Urinary bladder (tissue), 4 donors: Measurements from ENCODE around the gene CAMTA2. TPM values are rescaled to one million over a fixed set of nuclear protein-coding genes. Genes with fewer than 3 reads are reported as not detected.

ENCODE experiments used
- DNase-seq: peaks from one replicate; pipeline ENCODE4 v3.0.0-alpha.2; 2015; ENCODE audit errors: extremely low spot score
- H3K27ac ChIP-seq: one replicate; pipeline ENCODE4 v1.5.1; 2013; ENCODE audit warnings: low read depth, mild to moderate bottlenecking, moderate library complexity
- H3K36me3 ChIP-seq: one replicate; pipeline ENCODE4 v1.6.1; 2013; ENCODE audit warnings: mild to moderate bottlenecking, moderate library complexity; ENCODE audit not compliant: insufficient read depth
- H3K4me1 ChIP-seq: one replicate; pipeline ENCODE4 v1.6.1; 2013; ENCODE audit warnings: mild to moderate bottlenecking, moderate library complexity; ENCODE audit not compliant: insufficient read depth
- H3K4me3 ChIP-seq: one replicate; pipeline ENCODE4 v1.5.1; 2013; ENCODE audit warnings: low read depth, low read length
- WGBS: extraction: QIAGEN DNeasy Blood & Tissue Kit; methylation state at CpG from one replicate; pipeline ENCODE4 v1.1.7; 2013; 5-methylcytosine and 5-hydroxymethylcytosine counted together
- polyA plus RNA-seq: library from polyadenylated mRNA; stranded (reverse); fragments of 200-250 nt; gene quantifications from one replicate; pipeline ENCODE4 v1.2.3, GENCODE V29; 2013
- total RNA-seq: library from RNA; depleted of rRNA; stranded (reverse); fragments of >200 nt; gene quantifications from one replicate; pipeline ENCODE4 v1.2.3, GENCODE V29; 2014
- donor health status: healthy with polysubstance abuse.
- donor health status: healthy.

The CAMTA2 gene
- total and polyA plus RNA-seq, 2 donors, result 5.7 to 46.1 TPM

DNA sequence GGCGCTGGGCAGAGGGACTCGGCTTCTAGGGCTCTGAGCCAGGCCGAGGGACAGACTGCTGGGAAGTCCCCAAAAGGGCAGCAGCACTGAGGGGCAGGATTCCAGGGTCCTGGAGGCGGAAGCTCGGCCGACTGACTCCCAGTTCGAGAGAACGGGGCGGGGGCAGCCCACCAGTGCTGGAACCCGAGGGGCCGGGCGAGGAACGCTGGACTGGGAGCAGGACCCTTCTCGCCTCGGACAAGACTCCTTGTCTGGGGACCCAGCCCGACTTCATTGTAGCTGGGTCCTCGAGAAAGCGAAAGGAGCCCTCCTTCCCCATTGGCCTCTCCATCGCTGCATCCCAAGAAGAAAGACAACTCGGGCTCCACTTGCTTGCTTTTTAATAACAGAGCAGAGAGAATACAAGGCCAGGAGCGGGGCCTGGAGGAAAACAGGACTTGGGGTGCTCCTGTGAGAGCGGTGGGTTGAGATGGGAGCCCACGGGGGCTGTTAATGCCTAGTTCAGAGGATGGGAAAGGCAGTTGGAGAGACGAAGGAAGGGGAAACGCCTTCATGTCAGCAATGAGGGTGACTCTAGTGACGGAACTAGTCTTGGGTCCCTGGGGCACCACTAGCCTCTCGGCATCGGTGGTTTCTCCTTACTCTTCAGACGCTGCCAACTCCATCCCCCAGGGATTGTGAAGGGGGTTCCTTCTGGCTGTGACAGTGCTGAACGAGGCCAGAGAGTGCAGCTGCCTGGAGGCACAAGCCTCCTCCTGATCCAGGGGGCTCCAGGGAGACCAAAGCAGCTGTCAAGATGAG is 492 bp upstream of the CAMTA2 start:
- under 1% methylated on average over 30 of the region's 30 CpGs for WGBS
- Histone ChIP-seq H3K36me3 (no peaks in the 10 kb centered on the region), H3K4me3 (peak overlapping the region; percentile 87), H3K4me1 (peaks cover 2% of the 10 kb centered on the region), H3K27ac (peak overlapping the region; percentile 92)
- no peak for DNase-seq

DNA sequence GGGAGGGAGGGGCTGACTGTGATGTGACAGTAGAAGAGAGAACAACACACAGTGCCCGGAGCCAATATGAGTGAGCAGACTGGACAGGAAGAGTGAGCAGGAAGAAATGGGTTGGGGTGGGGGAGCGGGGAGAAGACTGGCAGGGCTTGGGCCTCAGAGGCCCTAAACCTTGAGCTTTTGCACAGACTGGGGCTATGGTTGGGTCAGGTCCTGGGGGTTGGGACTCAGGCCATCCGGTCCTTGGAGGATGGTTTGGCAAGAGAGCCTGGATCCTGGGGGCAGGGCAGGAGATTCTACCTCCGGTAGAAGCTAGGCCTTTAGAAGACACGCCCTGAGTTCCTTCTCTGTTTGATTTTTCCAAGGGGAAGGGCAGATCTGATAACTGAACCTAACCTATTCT is 1.1 kb downstream of the CAMTA2 start:
- 34% methylated on average over 5 of the region's 5 CpGs for WGBS
- no peaks in the 10 kb centered on the region for H3K36me3 ChIP-seq
- H3K4me1 ChIP-seq, result peaks cover 2% of the 10 kb centered on the region
- H3K27ac ChIP-seq, result peak overlapping the region; percentile 92
- H3K4me3 ChIP-seq, result peak overlapping the region; percentile 87
- DNase-seq, result no peak

DNA sequence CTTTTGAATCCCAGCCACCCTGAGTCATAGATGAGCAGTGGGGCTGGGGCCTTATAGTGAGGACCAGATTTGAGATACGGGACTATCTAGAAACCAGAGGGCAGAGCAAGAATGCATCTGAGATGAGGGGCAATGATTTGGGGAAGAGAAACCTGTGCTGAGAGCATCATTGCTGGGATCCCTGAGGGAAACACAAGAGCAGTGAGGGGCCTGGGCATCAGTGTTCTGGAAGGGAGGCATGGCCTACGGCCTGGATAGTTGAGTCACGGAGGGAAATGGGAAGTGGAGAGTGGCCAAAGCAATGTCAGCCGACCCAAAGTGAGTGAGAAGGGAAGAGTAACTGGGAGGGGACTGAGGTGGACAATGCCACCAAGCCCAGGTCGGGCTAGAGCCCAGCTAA is 5.2 kb downstream of the CAMTA2 start:
- 56% methylated on average over 5 of the region's 5 CpGs for WGBS
- peaks cover 2% of the 10 kb centered on the region for H3K36me3 ChIP-seq

DNA sequence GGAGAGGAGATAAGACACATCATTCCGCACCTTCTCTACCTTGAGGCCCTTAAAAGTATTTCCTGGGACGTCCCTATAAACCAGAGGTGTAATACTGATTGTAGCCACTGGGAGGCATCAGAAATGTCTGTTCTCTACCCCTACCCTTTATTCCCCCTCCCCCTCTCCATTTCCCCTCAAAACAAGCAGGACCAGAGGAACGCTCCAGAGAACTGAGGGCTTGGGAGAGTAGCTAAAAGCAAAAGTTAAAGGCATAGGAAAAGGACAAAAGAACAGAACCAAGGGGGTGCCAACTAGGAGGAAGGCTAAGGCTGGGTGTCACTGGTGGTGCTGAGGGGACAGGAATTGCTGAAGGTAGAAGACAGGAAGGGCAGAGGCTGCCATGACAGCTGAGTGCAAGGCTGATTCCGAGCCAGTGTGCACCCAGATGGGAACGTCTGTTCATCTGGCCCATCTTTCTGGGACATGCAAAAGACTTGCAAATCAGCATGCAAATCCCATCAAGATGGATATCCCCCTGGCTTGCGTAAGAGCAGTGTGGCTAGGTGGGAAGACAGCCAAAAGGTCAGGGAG is 6.7 kb downstream of the CAMTA2 start:
- Histone ChIP-seq H3K27ac (no peak overlapping the region), H3K36me3 (peaks cover 2% of the 10 kb centered on the region), H3K4me1 (no peaks in the 10 kb centered on the region), H3K4me3 (no peak overlapping the region)
- DNase-seq, result no peak
- 42% methylated on average over 6 of the region's 6 CpGs for WGBS

More for the DNA sequence above, 5.2 kb downstream of the CAMTA2 start:
- Histone ChIP-seq H3K4me3 (no peak overlapping the region), H3K4me1 (peaks cover 2% of the 10 kb centered on the region), H3K27ac (no peak overlapping the region)
- DNase-seq, result no peak

DNA sequence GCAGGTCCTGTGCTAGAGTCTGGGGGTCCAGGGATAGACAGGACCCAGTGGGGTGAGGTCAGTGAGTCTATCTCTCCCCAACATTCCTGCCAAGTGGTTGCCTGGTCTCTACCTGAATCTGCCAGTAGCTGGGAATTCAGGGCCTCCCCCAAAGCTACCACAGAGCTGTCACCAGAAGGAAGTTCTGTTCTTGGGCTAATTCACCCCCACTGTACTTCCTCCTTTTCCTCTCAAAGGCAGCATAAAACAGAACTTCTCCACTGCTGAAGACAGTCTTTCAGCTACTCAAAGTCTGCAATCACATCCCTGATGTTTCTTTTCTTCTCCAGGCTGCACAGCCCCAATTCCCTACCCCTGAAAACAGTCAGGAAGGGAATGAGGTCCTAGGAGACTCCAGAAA is 8.7 kb downstream of the CAMTA2 start:
- DNase-seq, result no peak
- Histone ChIP-seq H3K4me1 (no peaks in the 10 kb centered on the region), H3K27ac (no peak overlapping the region), H3K4me3 (no peak overlapping the region), H3K36me3 (peaks cover 2% of the 10 kb centered on the region)

DNA sequence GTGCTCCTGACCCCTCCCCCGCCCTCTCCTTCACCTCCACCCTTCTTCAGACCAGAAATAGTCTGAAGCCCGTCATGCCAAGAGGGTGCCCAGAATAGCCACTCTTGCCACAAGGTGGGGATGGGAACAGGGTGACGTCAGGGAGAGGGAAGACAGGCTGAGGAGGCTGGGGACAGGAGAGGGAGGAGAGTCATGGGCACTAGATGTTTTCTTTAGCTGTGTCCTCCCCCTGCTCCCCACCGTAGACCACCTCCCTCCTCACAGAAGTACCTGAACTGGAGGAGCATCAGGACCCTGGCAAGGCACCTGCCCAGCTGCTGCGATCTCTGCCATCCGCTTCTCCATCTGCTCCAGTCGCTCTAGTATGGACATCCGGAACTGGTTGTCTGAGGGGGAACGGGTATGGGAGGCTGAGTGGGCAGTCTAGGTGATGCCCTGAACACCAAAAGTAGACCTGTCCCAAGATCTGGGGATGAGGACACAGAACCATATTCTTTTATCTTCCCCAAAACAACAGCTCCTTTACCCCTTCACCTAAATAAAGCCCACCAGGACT is 13.3 kb downstream of the CAMTA2 start:
- no peaks in the 10 kb centered on the region for H3K4me1 ChIP-seq
- peaks cover 2% of the 10 kb centered on the region for H3K36me3 ChIP-seq
- 87% methylated on average over 9 of the region's 9 CpGs for WGBS
- DNase-seq, result no peak
- H3K4me3 ChIP-seq, result no peak overlapping the region
- no peak overlapping the region for H3K27ac ChIP-seq

DNA sequence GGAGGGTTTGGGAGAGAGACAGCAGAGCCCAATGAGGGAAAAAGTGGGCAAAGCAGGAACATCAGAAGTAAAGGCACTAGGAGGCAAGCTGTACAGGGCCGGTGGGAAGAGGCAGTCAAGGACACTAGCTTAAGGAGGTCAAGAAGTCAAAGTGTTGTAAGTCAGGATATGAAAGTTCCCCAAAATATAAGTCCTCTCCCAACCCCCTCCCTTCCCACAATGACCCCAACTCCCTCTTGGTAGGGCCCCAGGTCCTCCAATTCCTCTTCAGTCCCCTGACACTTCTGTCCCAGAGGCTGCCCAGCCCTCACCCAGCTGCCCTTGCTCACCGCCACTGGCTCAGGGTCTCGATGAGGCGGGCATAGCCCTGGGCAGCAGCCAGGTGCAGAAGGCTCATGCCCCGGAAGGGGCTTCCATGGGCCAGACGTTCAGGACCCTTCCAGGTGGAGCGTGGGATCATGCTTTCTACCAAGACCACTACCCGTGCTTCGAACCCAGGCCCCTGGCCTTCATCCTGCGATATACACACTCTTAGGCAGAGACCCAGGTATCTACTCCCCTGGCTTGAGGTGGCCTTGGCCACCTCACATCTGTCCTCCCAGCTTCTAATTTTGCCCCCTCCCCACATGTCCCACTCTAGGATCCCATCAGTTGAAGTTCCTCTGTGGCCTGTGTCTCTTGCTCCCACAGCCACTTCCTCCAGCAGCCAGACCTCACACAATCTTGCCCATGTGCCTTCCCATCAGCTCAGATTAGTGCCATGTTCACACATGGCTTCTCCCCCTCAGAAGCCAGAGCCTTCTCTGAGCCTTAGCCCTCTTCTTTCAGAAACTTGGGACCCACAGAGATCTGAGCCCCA is 14.0 kb downstream of the CAMTA2 start:
- H3K4me1 ChIP-seq, result no peaks in the 10 kb centered on the region
- WGBS, result 90% methylated on average over 10 of the region's 10 CpGs
- H3K27ac ChIP-seq, result no peak overlapping the region
- H3K4me3 ChIP-seq, result no peak overlapping the region
- peaks cover 2% of the 10 kb centered on the region for H3K36me3 ChIP-seq
- no peak for DNase-seq

DNA sequence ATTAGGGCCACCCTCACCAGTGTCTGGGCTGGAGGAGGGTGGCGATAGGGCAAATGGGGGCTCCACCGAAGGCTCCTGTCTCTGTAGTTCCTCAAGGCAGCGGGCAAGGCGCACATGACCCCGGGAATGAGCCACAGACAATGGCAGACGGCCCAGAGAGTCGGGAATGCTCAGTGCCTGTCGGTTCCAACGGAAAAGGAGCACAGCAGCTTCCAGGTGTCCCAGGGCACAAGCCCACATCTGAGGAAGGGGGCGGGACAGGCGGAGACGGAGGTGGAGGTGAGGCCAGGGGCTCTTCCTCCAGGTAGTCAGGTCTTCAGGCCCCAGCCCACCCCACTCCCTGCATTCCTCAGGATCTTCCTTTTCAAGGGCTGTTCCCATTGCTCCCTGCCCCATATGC is 14.7 kb downstream of the CAMTA2 start:
- Histone ChIP-seq H3K4me3 (no peak overlapping the region), H3K36me3 (no peaks in the 10 kb centered on the region), H3K4me1 (no peaks in the 10 kb centered on the region), H3K27ac (no peak overlapping the region)
- 80% methylated on average over 12 of the region's 12 CpGs for WGBS
- no peak for DNase-seq

DNA sequence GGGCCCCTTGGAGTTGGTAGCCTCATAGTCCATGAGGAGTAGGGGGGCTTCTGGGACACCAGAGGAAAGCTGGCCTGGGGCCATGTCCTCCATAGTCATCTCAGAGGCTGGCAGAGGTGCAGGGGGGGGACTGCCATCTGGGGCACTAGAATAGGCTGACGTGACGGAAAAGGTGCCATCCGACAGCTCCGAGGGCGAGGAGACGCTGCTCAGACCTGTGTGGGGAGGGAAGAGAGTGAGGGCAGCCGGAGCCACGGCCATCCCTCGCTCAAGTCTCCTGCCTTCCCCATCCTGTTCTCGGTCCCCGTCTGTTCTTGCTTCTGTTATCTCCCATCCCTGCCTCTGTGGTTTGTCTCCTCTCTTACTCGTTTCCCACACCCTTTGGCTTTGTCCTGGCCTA is 15.2 kb downstream of the CAMTA2 start:
- H3K27ac ChIP-seq, result no peak overlapping the region

DNA sequence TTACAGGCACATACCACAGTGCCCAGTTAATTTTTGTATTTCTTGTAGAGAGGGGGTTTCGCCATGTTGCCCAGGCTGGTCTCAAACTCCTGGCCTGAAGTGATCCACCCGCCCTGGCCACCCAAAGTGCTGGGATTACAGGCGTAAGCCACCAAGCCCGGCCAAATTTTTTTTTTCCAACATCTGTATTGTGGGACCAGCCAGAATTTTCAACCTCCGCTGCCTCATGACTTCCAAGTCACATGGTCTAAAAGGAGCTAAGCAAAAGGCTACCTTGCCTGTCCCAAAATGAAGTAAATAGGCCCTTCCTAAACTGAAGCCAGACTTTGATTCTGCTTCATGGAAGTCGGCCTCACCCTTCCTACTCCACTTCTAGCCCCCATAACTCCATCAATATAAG is 15.6 kb downstream of the CAMTA2 start:
- Histone ChIP-seq H3K36me3 (no peaks in the 10 kb centered on the region), H3K4me1 (no peaks in the 10 kb centered on the region), H3K4me3 (no peak overlapping the region), H3K27ac (no peak overlapping the region)
- no peak for DNase-seq
- WGBS, result 75% methylated on average over 6 of the region's 6 CpGs

More for the DNA sequence above, 15.2 kb downstream of the CAMTA2 start:
- DNase-seq, result no peak
- Histone ChIP-seq H3K4me1 (no peaks in the 10 kb centered on the region), H3K4me3 (no peak overlapping the region), H3K36me3 (no peaks in the 10 kb centered on the region)
- 89% methylated on average over 12 of the region's 12 CpGs for WGBS

DNA sequence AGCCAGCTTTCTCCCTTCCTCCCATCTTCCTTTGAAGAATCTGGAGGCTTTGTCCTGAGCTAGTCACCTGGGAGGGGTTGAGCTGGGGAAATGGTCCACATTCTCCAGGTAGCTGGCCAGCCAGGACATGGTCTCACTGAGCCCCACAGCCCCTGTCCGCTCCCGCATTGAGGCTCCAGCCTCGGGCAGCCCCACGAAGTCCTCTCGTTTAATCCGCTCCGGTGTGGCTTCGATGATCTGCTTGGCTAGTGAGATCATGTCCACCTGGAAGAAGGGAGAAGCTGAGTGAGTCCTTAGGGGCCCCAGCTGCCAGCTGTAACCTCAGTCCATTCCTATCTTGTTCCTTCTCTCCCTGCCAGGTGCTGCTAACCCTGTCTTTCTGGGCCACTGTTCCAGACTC is 17.2 kb downstream of the CAMTA2 start:
- no peak for DNase-seq
- Histone ChIP-seq H3K36me3 (no peaks in the 10 kb centered on the region), H3K27ac (no peak overlapping the region), H3K4me3 (no peak overlapping the region), H3K4me1 (no peaks in the 10 kb centered on the region)
- WGBS, result 88% methylated on average over 8 of the region's 8 CpGs

DNA sequence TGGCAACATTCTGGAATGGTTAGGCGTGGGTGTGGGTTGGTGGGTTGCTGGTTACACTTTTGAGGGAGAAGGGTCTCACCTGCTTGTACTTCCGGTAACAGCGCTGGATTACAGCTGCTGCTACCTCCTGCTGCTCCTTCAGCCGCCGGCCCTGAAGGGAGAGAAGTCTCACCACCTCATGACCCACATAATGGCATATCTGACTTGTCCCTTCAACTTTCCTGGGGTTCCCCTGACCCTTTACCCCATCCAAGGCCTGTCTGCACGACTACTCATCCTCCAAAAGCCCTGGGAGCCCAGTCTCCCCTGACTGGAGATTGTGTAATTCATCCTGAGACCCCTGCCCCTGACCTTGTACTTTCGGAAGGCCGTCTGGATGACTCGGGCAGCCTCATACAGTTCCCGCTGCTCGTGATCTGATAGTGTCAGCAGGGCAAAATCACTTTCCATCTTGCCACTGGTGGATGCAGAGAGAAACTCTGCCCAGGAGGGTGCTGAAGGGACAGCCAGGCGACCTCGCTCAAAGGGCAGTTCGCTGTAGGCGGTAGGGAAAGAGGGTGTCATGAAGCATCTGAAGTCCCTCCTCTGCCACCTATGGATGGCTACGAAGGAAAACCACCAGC is 17.8 kb downstream of the CAMTA2 start:
- no peak for DNase-seq
- WGBS, result 80% methylated on average over 16 of the region's 16 CpGs
- H3K27ac ChIP-seq, result no peak overlapping the region
- no peaks in the 10 kb centered on the region for H3K4me1 ChIP-seq
- no peak overlapping the region for H3K4me3 ChIP-seq
- H3K36me3 ChIP-seq, result no peaks in the 10 kb centered on the region

DNA sequence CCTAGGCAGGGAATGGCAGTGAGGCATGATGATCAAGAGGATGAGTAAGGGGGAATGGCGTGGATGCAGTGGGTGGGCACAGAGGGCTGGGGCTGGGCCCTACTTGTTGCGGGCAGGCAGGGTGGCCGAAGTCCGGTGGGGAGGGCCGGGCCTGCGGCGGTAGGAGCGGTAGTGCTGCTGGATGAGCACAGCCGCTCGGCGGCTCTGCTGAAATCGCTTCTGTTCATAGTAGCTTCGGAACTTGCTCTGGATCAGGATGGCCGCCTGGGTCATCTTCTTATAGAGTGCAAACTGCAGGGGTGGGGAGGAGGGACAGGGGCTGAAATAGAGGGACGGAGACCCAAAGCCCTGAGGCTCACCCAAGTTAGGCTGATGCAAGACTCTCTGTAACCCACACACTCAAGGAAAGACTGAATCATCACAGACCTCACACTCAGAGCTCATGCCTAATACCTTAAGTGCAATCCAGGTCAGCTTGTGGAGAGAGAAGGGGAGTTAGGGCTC is 18.4 kb downstream of the CAMTA2 start:
- DNase-seq, result no peak
- Histone ChIP-seq H3K27ac (peak overlapping the region; percentile 64), H3K4me1 (no peaks in the 10 kb centered on the region), H3K4me3 (no peak overlapping the region), H3K36me3 (no peaks in the 10 kb centered on the region)
- 51% methylated on average over 15 of the region's 15 CpGs for WGBS
